HTERT RPE-1 (cell line): ENCODE measurements around the gene PIGU.
"Not testable (repeated sequence)": the region's sequence is repeated elsewhere in the genome, so short reads cannot be mapped to it uniquely, and the experiment has no call there.

Experiments
- in situ Hi-C: fragments of 300-500 bp; cut with MboI; formaldehyde crosslinking; loops from 4 replicates; pipeline ENCODE4 v1.14.3; 2020; ENCODE audit warnings: low sequenced_read_pairs

PIGU gene

DNA sequence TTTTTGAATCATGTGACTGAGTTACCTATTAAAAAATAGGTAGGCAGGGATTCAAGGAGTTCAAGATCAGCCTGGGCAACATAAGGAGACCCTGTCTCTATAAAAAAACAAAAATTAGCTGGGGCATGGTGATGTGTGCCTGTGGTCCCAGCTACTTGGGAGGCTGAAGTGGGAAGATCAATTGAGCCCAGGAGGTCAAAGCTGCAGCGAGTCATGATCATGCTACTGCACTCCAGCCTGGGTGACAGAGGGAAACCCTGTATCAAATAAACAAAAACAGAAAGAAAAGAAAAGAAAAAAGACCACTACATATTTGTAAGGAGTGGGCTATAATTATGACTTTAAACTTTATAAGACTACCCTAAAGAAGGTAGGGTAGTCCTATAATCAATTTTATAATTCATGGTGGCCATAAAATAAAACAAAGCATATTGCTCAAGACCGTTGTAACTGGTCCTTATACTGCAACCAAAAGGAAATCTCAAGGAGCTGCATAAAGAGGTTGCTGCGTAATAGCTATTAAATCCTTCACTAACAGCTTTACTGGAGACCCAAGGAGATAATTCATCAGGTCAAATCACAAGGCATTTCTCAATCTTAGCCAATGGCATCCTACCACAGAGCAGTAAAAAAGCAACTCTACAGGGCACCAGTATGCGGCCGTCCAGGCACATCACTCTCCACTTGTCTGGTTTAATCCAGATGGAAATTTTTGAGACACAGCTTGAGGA is 13.5 kb downstream of the PIGU start:
- in situ Hi-C loops = no loop called here

DNA sequence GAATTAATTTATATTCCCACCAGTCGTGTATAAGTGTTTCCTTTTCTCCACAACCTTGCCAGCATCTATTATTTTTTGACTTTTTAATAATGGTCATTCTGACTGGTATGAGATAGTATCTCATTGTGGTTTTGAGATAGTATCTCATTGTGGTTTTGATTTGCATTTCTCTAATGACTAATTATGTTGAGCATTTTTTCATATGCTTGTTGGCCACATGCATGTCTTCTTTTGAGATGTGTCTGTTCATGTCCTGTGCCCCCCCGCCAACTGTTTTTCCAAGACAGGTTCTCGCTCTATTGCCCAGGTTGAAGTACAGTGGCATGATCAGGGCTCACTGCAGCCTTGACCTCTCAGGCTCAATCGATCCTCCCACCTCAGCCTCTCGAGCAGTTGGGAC is 15.1 kb downstream of the PIGU start:
- in situ Hi-C loops = not testable (repeated sequence)

DNA sequence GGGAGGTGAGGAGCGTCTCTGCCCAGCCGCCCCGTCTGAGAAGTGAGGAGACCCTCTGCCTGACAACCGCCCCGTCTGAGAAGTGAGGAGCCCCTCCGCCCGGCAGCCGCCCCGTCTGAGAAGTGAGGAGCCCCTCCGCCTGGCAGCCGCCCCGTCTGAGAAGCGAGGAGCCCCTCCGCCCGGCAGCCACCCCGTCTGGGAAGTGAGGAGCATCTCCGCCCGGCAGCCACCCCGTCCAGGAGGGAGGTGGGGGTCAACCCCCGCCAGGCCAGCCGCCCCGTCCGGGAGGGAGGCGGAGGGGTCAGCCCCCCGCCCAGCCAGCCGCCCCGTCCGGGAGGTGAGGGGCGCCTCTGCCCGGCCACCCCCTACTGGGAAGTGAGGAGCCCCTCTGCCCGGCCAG is 18.2 kb downstream of the PIGU start:
- in situ Hi-C loops = not testable (repeated sequence)

- in situ Hi-C loops = no loop called here
Measured at GRCh38 chr20:34654207-34654744, 22.6 kb downstream of the PIGU start.

- in situ Hi-C loops = no loop called here
Measured at GRCh38 chr20:34651200-34651599, 25.7 kb downstream of the PIGU start.

DNA sequence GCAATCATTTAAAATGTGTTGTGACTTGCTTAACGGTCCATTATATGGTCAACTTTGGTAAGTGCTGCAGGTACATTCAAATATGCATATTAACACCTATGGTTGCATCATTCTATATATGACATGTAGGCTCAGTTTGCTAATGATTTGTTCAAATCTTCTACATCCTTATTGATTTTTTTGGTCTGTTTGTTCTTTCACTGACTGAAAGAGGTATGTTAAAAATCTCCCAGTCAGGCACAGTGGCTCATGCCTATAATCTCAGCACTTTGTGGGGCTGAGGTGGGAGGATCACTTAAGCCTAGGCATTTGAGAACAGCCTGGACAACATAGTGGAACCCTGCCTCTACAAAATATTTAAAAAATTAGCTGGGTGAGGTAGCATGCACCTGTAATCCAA is 29.2 kb downstream of the PIGU start:
- in situ Hi-C loops = no loop called here

DNA sequence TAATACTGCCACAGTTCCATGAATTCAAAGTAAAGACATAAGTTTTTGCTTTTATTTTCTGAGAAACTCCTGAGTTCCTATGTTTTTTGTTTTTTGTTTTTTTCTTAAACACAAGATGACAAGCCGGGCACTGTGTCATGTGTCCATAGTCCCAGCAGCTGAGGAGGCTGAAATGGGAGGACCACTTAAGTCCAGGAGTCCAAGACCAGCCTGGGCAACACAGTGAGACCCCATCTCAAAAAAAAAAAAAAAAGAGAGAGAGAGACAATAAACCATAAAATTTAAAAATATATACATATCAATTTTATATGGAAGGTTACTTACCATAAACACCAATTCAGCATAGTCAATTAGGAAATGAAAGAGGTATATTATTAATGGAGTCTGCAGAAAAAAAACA is 31.9 kb downstream of the PIGU start:
- in situ Hi-C loops = no loop called here

GRCh38 chr20:34644345-34644744 is 32.5 kb downstream of the PIGU start:
- in situ Hi-C loops = no loop called here

GRCh38 chr20:34643928-34644327 is 33.0 kb downstream of the PIGU start:
- in situ Hi-C loops = no loop called here

GRCh38 chr20:34642009-34642408 is 34.9 kb downstream of the PIGU start:
- in situ Hi-C loops = no loop called here

GRCh38 chr20:34639755-34640222 is 37.1 kb downstream of the PIGU start:
- in situ Hi-C loops = no loop called here

GRCh38 chr20:34638532-34638931 is 38.4 kb downstream of the PIGU start:
- in situ Hi-C loops = no loop called here

GRCh38 chr20:34638039-34638292 is 38.9 kb downstream of the PIGU start:
- in situ Hi-C loops = no loop called here

DNA sequence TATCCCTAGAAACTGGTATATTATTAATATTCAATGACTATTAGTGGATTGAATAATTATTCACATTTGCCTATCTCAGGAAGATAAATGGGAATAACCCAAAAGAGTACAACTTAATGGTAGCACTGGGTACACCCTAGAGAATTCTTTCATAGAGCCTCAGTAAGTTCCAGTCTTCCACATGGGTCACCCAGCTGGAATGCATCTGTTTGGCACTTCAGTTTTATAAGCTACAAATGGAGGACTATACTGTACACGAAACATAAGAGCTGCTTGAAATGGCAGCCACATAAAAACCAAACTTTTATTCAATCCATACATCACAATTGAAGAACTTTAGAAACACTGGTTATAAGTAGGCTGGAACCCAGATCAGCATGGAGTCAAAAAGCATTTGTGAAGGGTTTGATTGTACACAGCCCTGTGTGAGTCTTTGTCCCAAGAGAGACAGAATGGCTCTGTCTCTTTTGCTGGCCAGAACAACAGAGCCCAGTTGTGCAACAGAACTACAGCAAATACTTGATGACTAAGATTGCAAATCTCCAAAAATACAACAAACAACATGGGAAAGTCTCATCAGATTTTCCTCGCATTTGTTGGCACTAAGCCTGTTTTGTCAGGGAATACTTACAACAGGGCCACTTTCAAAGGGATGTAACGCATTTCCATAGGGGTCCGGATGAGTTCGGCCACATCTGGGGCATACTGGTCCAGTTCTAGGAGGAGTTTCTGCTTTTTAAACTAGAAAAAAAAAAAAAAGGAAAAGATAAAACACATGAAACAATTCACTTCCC is 39.5 kb downstream of the PIGU start:
- in situ Hi-C loops = no loop called here

DNA sequence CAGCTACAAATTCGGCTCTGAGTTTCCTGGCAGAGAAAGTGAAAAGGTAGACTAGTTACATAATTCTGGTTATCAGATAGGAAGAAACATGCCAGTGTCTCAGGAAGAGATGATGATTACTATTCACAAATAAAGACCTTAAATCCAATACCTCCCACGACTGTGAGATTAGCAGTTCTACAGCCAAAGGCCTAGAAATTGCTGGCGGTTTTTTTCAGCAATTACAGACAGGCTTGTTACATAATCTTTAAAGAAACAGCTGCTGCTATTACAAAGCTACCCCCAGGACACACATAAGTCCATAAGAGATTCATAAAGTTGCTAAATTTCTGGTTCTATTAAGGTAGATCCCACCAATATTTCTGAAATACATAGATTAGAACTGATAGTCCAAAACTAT is 40.2 kb downstream of the PIGU start:
- in situ Hi-C loops = no loop called here

- in situ Hi-C loops = no loop called here
Measured at GRCh38 chr20:34634392-34634791, 42.5 kb downstream of the PIGU start.

DNA sequence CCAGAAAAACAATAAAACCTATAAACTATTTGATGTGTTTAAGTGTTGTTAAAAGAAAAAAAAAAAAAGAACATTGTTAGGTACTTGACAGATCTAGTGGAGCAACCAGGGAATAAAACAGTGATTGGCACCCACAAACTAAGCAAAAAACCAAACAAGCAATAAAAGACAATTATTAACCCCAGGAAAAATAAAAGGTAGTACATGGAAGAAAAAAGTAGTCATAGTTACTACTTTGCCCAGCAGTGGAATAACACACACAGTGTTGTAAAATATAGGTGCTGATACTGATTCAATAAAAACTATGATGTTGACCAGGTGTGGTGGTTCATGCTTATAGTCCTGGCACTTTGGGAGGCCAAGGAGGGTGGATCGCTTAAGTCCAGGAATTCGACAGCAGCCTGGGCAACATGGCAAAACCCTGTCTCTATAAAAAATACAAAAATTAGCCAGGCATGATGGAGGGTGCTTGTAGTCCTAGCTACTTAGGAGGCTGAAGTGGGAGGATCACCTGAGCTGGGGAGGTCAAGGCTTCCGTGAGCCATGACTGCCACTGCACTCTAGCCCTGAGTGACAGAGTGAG is 43.9 kb downstream of the PIGU start:
- in situ Hi-C loops = no loop called here

DNA sequence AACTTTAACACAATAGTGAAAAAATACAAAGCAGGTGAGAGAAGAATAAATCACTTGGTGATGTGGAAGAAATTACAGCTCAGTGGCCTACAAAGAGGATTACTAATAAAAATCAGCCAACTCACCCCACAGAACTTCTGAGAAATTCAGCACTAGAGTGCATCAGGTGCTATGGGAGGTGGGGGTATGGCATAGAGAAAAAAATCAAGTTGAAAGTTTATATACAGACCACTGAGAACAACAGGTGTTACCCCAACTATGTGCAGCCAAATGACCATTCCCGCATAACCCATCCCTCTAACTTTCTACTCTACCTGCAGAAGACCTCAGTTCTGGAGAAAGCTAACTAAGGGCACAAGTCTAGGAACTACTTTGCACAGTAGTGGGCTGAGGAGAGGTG is 47.0 kb downstream of the PIGU start:
- in situ Hi-C loops = no loop called here

GRCh38 chr20:34629342-34629741 is 47.5 kb downstream of the PIGU start:
- in situ Hi-C loops = no loop called here

GRCh38 chr20:34628026-34628425 is 48.9 kb downstream of the PIGU start:
- in situ Hi-C loops = no loop called here

DNA sequence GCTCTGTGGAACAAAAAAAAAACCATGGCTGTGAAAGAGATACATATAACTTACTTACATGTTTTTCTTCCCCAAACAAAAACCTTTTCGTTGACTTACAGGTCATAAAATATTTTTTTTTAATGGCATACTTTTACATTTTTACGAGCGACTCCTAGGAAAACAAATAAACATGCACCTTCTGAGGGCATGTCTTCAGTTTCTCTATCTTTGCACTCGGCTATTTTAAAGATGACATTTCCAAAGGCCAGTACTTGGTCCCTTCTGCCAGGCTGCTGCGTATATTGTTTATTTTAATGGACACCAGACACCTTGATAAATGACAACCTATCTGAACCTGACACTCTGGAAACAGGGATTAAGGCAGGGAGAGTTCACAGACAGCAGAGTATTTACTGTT is 49.4 kb downstream of the PIGU start:
- in situ Hi-C loops = no loop called here

DNA sequence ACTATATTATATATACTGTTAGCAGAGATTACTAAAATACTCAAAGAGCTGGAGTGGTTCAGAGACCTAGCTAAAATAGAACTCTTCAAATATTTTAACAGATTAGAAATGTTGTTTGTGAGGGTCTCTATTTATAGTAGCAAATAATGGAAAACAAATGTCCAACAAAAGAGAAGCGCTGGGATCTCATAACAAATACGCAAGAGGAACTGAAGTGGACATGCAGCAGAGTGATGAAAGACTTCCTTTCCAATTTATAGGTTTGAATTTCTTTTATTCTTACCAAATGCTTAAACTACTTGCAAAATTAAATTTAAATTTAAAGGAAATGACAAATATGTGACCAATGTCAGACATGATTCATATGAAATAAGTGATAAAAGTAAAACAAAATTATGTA is 49.9 kb downstream of the PIGU start:
- in situ Hi-C loops = no loop called here
